ENCODE measurements around the gene TSPEAR. TPM values are rescaled to one million over a fixed set of nuclear protein-coding genes. Genes with fewer than 3 reads are reported as not detected.
"Not testable (repeated sequence)": the region's sequence is repeated elsewhere in the genome, so short reads cannot be mapped to it uniquely, and the experiment has no call there.

The TSPEAR gene
- total RNA-seq, 4 donors from 2014 or later, result not detected

DNA sequence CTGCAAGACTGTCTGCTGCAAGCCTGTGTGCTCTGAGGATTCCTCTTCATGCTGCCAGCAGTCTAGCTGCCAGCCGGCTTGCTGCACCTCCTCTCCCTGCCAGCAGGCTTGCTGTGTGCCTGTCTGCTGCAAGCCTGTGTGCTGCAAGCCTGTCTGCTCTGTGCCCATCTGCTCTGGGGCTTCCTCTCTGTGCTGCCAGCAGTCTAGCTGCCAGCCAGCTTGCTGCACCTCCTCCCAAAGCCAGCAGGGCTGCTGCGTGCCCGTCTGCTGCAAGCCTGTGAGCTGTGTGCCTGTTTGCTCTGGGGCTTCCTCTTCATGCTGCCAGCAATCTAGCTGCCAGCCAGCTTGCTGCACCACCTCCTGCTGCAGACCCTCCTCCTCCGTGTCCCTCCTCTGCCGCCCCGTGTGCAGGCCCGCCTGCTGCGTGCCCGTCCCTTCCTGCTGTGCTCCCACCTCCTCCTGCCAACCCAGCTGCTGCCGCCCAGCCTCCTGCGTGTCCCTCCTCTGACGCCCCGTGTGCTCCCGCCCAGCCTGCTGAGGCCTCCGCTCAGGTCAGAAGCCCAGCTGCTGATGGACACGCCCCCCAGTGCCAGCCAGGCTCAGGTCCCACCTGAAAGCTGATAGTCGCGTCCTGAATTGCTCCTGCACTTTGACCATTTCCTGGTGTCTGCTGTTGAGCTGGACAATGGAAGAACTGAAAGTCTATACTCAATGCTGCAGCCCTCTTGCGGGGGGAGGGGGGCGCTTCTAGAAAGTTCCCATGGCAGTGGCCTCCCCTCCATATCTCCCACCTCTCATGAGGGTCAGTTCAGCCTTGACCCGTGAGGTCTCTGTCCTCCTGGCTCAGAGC, 136.7 kb downstream of the TSPEAR start:
- no peak for TF ChIP-seq CTCF (IDR thresholded peaks at IDR 0.05; ENCODE audit: low read depth)

GRCh38 chr21:44573630-44574456, 137.5 kb downstream of the TSPEAR start, which contains the start of gene KRTAP10-4:
Gene KRTAP10-4, plus strand, starts transcription at chr21:44573729. Its CDS starts 30 bp downstream, at chr21:44573759.
- TF ChIP-seq CTCF (IDR thresholded peaks at IDR 0.05; ENCODE audit: low read depth), result not testable (repeated sequence)

- no peak for TF ChIP-seq CTCF (IDR thresholded peaks at IDR 0.05; ENCODE audit: low read depth)
These were observed 138.3 kb downstream of the TSPEAR start for GRCh38 chr21:44572959-44573583.

GRCh38 chr21:44571844-44572782, 139.3 kb downstream of the TSPEAR start:
- TF ChIP-seq CTCF (IDR thresholded peaks at IDR 0.05; ENCODE audit: low read depth), result no peak

DNA sequence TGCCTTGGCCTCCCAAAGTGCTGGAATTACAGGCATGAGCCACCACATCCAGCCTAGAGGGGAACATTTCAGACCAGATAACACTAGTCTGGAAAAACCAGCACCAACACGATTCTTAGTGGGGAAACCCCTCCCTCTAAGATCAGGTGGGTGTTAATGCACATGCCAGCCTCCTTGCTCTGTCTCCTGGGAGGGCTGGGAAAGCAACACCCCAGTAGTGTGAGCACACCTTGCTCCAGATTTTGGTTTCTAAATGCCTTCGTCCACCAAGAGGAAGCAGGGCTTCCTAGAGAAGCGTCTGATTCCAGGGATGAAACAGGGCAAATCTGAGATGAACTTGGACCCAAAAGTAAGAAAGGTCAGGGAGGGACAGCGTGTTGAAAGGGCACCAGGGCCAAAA, 140.1 kb downstream of the TSPEAR start:
- TF ChIP-seq CTCF (IDR thresholded peaks at IDR 0.05; ENCODE audit: low read depth), result no peak

DNA sequence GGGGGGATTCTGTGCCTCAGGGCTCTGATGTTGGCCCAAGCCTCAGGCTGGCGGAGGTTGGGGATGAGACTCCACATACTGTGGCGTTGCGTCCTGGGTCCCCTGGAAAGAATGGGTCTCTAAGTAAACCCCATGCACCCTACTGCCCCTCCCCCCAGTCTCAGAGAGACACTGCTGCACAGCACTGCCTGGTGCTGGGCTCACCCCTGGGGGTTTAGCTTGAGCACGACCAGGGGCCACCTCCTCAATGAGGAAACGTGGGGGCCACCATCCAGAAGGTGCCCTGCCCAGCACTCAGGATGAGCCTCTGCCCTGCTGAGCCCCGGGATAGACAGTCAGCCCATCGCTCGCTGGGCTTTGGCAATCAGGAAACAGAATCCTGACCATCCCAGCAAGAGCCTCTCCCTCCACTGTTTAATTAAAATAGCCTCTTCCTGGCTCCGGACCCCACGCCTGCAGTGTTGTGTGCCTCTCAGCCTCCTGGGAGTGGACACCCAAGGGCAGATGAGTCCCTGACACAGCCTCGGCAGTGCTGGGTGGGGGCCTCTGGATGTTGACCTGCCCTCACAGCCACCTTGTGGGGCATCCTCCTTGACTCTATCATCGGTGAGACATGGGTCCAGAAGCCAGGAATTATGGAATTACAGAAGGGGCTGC, 141.4 kb downstream of the TSPEAR start:
- no peak for TF ChIP-seq CTCF (IDR thresholded peaks at IDR 0.05; ENCODE audit: low read depth)

Measured in subcutaneous adipose tissue (tissue), 4 donors.